ENCODE results near the gene C14orf119.

The C14orf119 gene, protein sequence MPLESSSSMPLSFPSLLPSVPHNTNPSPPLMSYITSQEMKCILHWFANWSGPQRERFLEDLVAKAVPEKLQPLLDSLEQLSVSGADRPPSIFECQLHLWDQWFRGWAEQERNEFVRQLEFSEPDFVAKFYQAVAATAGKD

DNA sequence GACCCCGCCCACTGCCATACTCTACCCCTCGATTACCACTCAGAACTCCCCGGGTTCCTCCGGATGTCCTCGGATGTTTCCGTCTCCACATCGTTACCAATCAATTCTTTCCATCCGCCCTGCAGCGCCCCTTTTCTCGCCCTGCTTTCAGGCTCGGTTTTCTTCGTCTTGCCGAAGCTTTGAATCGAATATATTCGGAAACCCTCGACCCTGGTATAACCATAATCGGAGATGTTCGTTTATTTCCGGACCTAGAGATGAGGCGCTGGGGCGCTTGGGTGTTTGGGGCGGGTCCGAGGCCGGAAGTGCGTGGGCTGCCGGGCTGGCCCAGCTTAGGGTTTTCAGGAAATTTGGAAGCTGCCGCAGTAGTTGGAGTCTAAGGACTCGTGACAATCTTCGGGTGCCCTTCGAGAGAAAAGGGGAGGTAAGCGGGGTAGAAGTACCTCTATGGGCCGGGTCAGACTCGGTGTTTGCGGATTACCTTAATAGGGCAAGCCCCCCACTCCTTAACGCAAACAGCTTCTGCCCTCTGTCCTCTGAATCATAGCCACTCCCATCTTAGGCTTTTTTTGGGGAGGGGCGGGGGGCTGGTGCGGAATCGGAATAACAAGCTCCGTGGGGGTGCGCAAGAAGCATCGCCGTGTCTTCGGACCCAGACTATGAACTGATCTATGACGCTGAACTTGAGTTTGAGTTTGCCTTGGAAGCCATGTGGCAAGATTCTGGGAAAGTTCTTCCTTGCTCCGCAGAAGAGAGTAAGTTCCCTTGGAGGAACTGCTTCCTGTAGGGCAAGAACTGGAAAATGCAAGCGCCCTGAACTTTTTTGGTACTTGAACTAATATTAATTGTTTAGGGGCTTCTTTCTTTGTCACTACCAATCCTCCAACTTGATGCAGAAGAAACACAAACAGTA, at the start of gene C14orf119:
Gene C14orf119, plus strand, starts transcription at position 310 of the 913 bp plus-strand sequence. CDS start 2,154 bp downstream, outside the sequence.
- in situ Hi-C loops (cut with MboI; ENCODE audit: low pct_unique_long_range_greater_than_20kb, low sequenced_read_pairs) = no loop called here
- DNase-seq = peak; percentile 100

DNA sequence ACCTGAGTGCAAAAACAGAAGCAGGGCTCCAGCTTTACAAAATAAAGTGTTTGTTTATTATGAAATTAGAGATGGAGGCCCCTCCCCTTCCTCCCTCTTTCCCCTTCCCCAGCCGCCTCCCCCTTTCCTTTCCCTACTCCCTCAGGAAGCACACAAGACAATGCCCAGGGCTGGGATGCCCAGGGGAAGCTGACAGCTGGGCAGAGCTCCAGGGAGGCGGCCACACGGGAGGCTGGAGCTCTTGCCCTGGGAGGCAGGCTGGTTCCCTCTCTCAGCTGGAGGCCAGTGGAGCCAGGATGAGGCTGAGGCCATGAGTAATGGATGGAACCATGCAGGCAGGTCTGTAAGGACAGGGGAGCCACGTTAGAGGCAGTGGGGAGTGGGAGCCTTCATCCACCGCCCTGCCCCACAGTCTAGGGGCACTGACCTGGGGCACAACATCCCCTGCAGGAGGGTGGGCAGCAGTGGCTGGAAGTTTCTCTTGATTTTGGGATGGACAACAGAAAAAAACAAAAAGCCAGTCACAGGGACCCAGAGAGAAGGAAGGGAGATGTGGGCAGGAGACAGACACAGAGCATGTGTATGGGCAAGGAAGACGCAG, 48.2 kb upstream of the C14orf119 start:
- no peak for DNase-seq
- in situ Hi-C loops (cut with MboI; ENCODE audit: low pct_unique_long_range_greater_than_20kb, low sequenced_read_pairs) = no loop called here

DNA sequence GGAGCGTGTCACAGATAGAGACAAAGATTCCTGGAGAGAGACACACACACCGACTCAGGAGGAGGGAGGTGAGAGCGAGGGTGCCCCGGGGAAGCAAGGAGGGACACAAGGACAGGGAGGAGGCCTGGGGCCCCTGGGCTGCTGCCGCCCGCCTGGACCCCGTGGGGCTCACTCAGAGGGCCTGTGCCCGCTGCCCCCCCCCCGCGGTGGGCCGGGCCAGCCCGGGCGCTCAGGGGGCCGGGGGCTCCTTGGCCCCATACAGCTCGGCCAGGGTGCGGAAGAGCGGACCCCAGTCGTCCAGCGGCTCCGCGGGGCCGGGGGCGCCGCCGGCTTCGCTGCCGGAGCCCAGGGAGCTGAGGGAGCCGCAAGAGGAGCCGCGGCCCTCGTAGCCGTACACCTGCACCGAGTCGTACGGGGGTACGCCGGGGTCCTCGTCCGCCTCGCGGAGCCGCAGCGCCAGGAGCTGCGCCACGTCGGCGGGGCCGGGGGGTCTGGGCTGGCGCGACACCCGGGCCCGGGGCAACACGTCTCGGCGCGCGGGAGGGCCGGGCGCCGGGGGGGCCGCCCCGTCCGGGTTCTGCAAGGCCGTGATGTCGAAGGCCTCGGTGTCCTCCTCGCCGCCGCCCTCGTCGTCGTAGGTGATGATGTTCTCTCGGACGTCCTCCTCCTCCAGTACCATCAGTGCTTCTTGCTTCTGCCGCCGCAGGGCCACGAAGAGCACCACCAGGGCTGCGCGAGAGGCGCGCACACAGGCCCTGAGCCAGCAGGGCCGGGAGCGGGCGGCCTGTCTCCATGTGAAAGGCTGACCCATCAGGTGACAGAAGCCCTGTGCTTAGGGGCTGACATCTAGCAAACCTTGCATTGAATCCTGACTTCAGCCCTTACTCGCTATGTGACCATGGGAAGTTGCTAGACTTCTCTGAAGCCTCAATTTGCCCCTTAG, 47.3 kb upstream of the C14orf119 start:
- in situ Hi-C loops (cut with MboI; ENCODE audit: low pct_unique_long_range_greater_than_20kb, low sequenced_read_pairs) = no loop called here
- no peak for DNase-seq

DNA sequence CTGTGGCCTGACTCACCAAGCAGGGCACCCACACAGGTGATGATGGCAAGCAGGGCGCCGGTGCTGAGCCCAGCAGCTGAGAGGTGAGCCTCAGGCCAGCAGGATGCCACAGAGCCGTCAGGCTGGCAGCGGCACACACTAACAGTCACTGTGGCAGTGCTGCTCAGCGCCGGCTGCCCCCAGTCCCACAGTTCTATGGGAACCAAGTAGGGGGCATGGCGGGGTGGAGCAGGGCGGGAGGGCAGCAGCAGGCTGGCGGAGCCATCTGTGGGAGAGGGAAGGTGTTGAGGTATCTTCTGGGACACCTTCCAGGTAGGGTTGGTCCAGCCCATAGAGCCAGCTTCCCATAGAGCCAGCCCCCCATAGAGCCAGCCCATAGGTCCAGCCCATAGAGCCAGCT, 46.3 kb upstream of the C14orf119 start:
- no peak for DNase-seq
- in situ Hi-C loops (cut with MboI; ENCODE audit: low pct_unique_long_range_greater_than_20kb, low sequenced_read_pairs) = no loop called here

DNA sequence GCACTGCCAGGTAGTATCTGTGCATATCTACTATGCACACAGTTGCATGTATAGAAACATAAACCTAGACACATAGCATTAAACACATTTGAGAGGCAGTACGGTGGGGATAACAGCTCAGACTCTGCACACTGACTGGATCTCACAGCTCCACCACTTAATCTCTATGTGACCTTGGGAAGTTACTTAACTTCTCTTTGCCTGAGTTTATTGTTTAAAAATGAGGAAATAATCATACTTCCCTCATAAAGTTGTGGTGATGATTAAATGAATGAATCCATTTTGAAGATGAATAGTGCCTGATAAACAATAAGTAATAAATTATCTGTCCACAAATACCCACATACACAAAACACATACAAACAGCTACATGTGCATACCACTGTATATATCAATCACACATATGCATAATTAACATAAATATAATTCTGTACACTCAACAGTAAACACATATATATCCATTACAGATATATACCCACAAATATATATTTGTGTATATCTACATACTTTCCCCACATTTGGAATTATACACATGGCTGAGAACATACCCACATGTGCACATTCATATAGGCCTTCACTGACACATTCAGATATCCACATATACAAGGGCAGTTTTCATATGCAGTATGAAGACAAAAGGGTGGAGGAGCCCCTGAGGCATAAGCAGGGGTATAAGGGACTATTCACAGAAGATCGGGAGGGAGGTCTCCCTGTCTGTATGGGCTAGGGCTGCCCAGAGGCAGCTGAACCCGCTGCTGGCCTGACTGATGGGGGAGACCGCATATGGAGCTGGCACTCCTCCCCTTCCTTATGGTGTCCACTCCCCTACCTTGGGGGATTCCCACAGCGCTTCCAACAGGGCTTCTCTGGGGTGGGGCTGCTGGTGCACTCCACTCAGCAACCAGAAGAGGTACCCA, 43.9 kb upstream of the C14orf119 start:
- in situ Hi-C loops (cut with MboI; ENCODE audit: low pct_unique_long_range_greater_than_20kb, low sequenced_read_pairs) = no loop called here
- DNase-seq = no peak

DNA sequence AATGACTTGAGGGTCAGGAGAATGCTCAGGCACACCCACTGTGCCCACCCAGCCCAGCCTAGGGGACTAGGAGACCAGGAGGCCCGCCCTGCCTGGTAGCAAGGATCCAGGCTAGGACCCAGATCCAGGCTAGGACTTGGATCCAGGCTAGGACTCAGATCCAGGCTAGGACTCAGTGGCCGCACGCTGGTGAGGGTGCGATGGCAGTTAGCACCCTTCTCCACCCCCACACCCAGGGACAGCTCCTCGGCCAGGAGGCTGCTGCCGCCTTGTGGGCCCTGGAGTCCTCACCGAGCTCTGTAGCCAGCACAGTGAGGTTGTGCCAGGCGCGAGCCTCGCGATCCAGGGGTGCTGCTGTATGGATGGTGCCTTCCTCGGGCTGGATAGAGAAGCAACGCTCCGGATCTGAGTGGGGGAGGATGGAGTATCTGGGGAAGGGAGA, 43.1 kb upstream of the C14orf119 start:
- no peak for DNase-seq

DNA sequence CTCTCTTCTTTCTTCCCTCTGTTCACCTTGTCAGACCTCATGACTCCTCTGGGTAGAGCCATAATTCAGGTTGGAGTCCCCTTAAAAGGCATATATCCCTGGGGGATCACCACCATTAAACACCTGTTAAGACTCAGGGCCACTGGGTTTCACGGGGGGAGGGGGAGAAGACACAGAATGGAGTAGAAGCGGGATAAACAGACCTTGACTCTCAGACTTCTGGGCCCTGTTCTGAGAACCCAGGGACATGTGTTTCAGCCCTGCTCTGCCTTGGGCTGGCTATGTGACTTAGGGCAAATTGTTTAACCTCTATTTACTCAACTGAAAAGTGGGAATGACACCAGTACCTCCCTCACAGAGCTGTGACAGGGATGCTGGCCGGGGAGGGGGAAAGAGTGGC, 42.6 kb upstream of the C14orf119 start:
- in situ Hi-C loops (cut with MboI; ENCODE audit: low pct_unique_long_range_greater_than_20kb, low sequenced_read_pairs) = no loop called here
- DNase-seq = no peak

More for the DNA sequence above, 43.1 kb upstream of the C14orf119 start:
- in situ Hi-C loops (cut with MboI; ENCODE audit: low pct_unique_long_range_greater_than_20kb, low sequenced_read_pairs) = no loop called here

DNA sequence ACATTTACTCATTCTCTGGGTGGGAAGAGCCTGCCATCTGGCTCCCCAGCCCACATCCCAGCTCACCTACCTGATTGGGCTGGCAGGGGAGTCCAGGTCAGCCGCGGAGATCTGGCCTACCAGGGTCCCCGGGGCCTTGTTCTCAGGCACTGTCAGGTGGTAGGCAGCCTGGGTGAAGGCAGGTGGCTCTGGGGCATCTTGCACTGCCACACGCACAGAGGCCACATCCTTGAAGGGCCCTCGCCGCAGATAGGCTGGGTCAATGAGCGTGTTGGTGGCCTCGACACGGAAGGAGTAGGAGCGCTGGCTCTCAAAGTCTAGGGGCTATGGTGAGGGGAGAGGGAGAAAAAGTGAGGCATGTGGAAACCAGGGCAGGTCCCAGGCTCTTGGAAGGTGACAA, 41.9 kb upstream of the C14orf119 start:
- DNase-seq = no peak
- in situ Hi-C loops (cut with MboI; ENCODE audit: low pct_unique_long_range_greater_than_20kb, low sequenced_read_pairs) = no loop called here

DNA sequence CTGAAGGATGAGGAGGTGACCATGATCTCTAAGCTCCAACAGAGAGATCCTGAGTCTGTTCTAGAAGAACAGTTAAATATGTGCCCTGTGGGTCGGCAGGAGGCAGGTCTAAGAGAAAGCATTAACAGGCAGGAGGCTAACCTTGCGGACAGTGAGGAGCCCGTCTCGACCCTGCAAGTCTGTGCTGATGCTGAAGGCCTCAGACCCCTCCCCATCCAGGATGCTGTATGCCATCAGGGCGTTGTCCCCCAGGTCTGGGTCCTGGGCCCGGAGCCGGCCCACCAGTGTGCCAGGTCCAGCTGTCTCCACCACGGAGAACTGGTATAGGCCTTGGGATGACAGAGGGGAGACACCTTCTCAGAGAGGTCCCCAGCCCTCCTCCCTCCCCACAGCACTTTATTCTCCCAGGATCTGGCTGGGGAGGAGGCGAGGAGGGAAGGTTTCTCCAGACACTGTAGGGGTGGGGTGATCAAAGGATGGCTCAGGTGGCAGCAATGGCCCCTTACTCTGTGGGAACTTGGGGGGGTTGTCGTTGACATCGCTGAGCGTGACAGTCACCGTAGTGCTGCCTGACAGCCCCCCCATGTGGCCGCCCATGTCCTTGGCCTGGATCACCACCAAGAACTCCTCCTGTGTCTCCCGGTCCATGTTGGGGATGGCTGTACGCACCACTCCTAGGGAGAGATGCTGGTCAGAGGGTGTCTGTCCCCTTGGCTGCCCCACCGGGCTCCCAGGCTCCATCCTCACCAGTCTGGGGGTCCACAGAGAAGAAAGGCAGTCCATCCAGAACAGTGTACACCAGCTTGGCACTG, 41.1 kb upstream of the C14orf119 start:
- in situ Hi-C loops (cut with MboI; ENCODE audit: low pct_unique_long_range_greater_than_20kb, low sequenced_read_pairs) = no loop called here

DNA sequence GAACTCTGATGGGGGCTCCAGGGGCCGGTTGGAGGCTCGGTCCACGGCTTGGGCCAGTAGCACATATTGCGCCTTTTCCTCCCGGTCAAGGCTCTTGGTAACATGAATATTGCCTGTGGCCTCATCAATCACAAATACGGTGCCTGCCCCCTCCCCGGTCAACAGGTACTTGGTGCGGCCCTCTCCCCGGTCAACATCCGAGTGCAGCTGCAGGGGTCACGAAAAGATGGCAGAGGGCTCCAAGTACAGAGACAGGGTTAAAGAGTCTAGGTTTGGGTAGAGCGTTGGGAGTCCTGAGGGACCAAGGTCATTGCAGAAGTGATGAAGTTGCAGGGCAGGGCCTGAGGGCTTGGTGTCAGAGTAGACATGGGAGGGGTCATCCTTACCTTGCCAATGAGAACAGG, 40.2 kb upstream of the C14orf119 start:
- in situ Hi-C loops (cut with MboI; ENCODE audit: low pct_unique_long_range_greater_than_20kb, low sequenced_read_pairs) = no loop called here

More for the DNA sequence above, 41.1 kb upstream of the C14orf119 start:
- no peak for DNase-seq

DNA sequence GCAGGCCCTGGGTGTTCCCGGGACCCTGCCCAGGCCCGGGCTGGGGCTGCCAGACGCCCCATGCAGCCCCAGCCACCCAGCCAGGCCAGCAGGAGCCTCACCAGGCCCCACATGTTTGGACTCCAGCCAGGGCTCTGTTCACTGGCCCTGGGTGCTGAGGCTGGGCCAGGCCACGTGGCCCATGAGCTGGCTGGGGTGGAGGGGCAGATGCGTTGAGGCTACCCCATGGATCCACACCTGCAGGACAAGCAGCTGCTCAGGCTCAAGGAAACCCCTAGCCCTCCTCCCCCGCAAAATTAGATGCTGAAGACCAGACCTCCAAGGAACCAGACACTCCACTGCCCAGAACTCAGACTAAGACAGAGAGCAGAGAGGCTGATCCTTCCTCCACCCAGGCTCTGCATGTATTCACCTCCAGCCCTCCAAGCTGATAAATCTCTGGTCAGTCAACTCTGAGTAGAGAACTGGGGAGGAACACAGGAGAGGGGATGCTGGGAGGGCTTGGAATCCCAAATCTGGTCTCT, 39.6 kb upstream of the C14orf119 start:
- in situ Hi-C loops (cut with MboI; ENCODE audit: low pct_unique_long_range_greater_than_20kb, low sequenced_read_pairs) = no loop called here
- no peak for DNase-seq

More for the DNA sequence above, 40.2 kb upstream of the C14orf119 start:
- DNase-seq = no peak

DNA sequence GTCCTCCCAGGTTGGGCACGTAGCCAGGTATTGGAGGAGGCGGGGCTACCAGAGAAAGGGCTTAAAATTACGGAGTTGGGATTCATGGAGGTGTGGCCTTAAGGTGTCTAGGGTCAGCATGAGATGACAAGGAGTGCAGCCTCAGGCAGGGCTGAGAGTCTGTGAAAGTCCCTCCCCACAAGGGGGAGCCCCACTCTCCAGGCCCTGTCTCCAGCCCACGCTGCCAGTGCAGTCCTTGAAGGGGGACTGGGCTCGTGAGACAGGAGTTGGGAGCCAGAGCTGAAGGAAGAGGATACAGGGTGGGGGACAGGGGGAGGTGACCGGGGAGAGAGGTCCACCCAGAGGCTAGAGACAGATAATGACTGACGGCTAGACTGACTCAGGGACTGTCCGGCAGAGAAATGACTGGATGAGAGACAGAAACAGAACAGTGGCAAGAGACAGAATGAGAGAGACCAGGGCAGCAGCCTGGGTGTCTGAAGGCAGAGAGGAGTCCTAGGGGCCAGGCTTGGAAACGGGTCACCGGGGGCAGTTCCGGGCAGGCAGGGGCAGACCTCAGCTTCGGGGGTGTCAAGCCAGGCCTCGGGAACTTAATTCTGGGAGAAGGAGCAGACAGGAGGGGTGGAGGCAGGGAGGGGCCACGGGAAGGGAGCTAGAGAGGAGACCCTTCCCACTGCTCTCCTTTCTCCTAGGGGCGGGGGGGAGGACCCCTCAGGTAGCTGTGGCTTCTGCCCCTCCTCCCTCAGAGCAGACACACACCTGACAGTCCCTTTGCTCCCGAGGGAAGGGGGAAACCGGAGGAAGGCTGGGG, 39.0 kb upstream of the C14orf119 start:
- in situ Hi-C loops (cut with MboI; ENCODE audit: low pct_unique_long_range_greater_than_20kb, low sequenced_read_pairs) = no loop called here
- peak; percentile 88 for DNase-seq

DNA sequence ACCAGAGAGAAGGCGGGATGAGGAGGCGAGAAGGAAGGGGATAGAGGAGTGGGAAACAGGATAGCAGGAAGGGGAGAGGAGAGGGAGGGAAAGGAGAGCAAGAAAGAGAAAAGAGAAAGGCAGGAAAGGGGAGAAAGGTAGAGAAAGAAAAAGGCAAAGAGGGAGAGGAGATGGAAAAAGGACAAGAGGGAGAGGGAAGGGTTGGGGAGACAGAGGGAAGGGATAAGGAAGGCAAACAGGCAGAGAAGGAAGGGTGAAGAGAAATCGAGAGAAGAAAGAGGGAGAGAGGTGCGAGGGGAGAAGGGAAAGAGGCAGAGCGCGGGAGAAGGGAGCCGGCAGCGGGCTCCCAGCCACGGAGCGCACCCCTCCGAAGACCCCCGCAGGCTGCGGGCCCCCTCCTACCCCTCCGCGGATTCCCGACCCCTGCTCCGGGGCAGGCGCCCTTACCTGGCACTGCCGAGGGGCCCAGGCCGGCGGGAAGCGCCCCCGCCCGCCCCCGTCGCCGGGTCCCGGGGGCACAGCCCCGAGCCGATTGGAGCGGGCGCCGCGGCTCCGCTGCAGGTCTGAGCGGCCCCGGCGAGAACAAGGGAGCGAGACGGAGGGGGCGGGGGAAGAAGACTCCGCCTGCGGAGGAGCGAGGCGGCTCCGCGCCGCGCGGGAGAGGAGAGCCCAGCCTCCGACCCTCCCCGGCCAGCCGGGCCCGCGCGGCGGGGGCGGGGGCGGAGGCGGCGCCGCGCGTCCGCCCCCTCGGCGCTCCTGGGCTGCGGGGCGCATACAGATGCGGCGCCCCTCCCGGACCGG, 38.1 kb upstream of the C14orf119 start, which contains the start of gene CDH24:
Gene CDH24, minus strand, starts transcription at position 565 of the 801 bp plus-strand sequence. CDS start 1,787 bp downstream, outside the sequence.
- in situ Hi-C loops (cut with MboI; ENCODE audit: low pct_unique_long_range_greater_than_20kb, low sequenced_read_pairs) = no loop called here
- peak; percentile 64 for DNase-seq

DNA sequence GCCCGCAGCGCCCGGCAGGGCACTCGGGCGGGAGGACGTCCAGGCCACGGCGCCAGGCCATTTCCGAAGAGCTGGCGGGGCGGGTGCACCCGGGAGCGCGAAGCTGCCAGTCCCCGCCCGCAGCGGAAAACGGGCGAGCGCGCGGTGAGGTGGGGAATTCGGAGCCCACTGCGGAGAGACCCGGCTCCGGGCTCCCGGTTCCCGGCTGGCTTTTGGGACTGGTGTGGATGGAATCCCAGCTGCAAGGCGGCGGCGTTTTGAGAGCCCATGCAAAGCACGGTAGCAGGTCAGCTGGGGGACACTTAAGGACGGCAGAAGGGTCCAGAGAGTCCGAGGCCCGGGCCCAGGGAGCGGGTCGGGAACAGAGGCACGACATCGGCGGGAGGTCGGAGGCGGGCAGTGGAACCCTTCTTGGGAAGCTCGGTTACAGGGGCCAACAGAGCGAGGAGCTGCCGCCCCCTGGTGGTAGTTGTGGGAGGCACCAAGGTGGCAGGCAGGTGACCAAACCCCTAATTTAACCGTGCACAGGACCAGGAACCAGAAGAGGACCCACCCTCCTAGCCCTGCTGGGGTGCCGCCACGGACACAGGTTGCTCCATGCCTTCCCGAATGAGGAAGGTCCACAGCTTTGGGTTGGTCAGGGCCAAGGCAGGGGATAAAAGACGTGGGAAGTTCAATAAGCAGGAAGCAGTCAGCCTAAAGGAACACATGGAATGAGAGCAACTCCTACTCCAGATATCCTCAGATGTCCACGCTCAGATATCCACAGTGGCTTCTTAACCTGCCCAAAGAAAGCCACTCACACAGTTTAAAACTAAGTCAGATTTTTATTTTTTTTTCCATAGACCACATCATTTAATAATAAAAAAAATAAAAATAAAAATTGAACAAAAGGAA, 37.3 kb upstream of the C14orf119 start:
- DNase-seq = peak; percentile 95
- in situ Hi-C loops (cut with MboI; ENCODE audit: low pct_unique_long_range_greater_than_20kb, low sequenced_read_pairs) = no loop called here

Measured in KBM-7 (cell line).